HL-60/S4 treated with retinoic acid at 250 ng/mL for 4 days and 3 days (cell line): ENCODE measurements around the gene PCDH9.

Source experiments
- in situ Hi-C: fragments of 300-500 bp; cut with MboI; formaldehyde crosslinking; loops from 2 replicates; pipeline ENCODE4 v1.7.0; 2022; ENCODE audit warnings: low sequenced_read_pairs

PCDH9 gene

DNA sequence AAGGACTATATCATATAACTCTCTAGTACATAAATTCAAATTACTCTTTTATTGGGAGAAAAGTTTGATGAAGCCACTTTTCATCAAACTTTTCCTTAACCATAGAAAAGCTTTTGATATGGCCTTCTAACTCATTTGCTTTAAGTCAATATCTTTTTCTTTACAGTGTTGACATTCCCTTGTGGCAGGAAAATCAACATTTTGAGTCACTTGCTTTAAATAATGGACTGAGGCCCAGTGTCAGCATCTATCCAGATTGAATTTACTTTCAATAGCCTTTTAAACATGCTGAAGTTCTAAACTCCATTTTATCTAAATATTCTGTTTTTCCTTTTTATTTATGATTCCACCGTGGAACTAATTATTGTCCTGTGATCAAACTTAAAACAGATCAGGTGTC lies 62.7 kb downstream of the PCDH9 start:
- in situ Hi-C loops: no loop called here

DNA sequence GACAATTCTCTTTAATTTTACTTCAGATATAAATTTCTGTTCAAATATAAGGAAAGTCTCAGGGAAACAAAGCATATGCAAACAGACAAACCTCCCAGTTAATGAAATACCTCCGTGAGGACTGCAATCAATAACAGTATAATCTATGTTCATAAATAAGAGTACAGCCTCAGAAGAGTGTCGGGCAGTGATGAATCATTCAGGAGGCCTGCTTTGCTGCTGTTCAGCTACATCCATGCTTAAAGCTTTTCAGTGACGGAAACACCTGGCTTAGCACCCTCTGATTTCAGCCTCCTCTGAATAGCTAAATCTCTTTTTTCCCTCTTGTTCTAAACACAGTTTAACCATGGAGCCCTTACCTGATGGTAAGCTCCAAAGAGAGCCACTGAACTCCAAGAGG lies 69.0 kb downstream of the PCDH9 start:
- in situ Hi-C loops: no loop called here

DNA sequence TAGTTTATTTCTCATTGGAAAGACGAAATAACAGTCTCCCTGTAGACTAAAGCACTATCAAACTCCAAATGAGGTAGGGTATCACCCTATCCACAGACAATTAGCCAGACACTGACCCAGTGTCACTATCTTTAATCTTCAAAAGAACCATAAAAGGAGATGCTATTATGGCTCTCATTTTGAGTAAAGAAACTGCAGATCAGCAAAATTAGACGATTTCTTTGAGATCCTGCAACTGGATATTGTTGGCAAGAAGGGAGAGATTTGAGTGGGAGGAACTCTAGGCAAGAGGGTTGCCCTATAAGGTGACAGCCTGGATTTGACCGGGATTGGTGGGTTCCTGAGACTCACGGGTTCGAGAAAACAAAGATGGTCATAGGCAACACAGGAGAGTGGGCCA lies 71.2 kb downstream of the PCDH9 start:
- in situ Hi-C loops: no loop called here

DNA sequence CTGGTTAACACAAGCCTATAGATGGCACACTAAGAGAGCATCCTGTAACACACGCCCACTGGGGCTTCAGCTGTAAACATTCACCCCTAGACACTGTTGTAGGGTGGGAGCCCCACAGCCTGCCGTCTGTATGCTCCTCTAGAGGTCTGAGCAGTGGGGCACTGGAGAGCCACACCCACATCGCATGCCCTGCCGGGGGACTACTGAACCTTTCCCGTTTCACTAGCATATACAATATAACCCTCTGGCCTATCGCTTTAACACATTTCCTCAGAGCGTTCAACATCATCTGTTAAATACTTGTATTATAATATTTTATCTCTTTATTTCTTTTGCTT lies 73.4 kb downstream of the PCDH9 start:
- in situ Hi-C loops: no loop called here

DNA sequence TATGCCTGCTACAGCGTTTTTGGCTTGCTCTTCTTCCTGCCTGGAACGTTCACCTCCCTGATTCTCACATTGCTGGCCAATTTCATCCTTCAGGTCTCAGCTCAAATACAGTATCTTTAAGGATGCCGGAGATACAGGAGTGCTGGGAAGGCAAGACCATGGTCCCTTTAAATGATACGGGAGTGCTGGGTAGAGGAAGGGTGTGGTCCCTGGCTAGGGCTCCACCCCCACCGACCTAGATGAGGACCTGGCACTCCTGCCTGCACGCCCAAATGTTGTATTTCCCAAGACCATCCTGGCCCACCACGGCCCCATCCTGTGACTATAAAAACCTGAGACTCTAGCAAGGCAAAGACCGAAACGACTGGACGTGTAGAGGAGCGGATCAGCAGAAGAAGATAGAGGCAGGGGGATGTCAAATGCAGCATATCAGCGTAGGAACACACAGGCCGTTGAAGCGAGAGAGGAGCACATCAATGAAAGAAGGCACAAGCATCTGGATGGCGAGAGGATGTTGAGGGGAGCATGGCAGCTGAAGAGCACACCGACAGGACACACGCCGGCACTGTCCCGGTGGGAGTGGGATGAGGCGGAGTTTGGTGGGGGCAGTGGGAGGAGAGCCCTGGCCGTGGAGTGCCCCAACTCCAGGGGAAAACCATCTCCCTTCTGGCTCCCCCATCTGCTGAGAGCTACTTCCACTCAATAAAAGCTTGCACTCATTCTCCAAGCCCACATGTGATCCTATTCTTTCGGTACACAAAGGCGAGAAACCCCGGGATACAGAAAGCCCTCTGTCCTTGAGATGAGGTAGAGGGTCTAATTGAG lies 74.0 kb downstream of the PCDH9 start:
- in situ Hi-C loops: no loop called here

DNA sequence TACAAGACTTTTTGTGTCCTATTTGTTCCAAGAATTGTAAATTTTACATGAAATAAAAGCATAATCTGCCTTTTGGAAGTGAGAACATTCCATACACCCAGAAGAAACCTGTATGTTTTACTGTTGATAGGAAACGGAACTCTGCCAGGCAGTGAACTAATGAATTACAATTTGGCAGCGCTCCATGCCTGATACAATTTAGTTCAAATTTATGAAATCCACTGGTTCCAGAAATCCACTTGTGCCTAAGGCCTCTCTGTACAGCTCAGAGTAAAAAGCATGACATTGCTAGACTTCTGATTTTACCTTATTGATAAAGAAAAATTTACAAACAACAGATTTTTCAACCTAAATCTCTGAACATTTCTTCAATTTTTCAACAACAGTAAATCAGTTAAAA lies 78.1 kb downstream of the PCDH9 start:
- in situ Hi-C loops: no loop called here

DNA sequence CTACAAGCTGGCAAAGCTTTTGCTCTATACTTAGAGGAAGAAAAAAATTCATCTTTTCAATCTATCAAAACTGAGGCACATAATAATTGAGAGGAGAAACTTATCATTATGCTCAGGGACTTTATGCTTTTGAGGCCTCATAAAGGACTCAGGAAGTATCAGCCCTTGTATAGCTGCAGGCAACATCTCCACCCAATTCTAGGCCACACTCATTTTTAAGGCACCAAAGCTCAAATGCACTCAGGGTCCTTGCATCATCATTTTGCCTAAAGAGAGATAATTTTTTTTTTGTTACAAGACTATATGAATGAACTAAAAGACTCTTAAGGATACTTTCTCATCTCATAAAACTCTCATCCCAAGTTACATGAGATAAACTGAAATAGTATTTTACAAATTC lies 78.5 kb downstream of the PCDH9 start:
- in situ Hi-C loops: no loop called here

DNA sequence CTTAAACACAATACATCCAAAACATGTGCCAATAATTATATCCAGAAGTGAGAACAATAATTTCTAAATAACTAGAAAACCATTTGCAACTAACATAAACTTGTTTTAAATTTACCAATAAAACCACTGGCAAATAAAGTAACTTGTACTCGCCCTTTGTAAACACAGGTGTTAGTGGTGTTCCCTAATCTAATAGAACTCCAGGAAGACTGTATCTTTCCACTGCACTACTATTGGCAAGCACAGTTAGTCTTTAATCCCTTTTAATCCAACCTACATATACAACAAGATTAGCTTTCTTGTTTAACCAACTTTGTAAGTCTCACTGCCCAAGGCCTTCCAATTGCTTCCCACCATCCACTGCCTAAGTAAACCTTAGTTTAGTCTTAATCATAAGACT lies 79.5 kb downstream of the PCDH9 start:
- in situ Hi-C loops: no loop called here

DNA sequence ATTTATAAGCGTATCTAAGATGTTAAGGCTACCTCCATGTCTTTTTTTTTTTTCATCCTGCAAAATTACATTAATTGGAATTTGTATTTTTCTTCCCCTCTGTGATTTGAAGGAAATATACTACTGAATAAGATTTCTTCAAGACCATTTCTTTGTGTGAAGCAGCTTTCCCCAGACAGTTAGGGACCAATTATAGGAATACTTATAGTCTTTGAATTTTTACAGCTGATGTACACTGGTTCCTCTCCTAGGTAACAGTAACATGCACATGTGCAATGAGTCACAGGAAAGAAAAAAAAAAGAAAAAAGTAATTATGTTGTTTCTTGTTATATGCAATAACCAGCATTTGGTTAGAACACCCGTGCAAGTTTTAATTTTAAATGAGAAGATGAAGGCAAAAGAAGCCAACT lies 82.0 kb downstream of the PCDH9 start:
- in situ Hi-C loops: no loop called here

DNA sequence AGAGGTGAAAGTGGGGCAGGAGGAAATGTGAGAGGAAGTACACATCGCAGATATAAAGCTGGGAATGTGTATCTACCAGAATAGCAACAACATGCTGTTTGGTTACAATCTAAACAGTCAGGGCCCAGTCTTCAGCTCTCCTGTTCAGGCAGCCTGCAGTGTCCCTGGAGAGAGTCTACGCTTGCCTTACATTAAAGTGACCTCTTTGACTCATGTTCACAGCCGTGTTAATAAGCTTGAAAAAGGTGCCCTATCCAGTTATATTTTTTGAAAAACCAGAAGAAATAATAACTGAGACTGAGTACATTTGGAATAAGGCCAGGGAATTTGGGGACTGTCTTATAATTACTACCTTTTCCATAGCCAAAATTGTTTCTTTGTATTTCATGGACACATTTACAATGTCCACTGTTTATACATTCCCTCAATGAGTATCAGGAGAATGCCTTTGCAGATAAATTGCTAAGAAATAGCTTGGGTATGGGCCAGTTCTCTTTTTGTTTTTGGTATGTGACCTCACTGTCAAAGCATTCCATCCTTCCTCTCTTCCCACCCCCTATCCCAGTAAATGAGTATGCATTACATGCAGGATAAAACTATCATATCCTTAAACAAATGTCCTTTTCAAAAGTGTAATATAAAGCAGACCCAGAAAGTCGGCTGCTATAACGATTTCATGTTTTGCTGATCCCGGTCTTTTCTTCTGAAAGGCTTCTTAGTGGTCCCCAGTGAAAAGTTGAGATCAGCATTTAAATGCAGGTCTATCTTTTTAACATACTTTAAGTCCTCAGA lies 82.6 kb downstream of the PCDH9 start:
- in situ Hi-C loops: no loop called here

DNA sequence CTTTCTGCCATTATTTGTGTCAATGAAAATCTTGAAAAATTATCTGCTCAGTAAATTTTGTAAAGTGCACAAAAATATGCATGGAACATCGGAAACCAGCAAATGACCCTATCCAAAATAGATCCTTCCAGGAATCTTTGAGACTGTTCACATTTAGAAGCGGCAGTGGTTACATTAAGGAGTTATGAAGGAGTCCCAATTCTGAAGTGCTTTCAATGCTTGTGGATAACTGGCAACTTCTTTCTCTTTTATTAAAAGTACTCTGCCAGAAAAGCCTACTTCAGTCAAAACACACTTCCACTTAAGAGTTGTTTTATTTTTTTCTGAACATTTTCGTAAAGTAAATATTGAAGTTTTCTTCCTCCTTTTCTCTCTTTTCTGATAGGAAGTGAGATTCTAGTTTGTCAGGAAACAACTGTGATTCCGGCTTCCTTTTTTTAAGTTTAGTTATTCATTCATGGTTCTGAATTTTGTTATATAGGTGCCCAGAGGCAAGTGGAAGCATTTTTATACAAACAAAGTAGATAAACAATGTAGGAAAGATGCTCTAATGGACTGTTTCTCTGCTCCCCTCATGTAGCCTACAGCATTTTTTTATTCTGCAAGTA lies 83.5 kb downstream of the PCDH9 start:
- in situ Hi-C loops: no loop called here

DNA sequence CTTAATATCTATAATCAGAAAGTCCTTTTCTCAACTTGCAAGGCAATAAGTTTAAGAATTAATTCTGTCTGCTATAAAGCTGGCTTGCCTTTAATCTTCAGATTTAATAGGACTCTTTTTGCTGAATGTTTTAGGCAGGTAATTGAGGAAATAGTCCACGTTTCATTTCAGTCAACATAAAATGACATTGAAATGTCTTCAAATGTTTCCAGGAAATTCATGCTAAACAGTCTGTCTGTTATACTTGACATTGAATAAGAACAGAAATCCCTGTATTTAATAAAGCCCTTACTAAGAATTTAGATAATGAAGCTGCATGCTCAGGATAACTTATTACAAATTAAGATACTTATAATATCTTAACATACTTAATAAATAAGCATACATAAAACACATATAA lies 84.2 kb downstream of the PCDH9 start:
- in situ Hi-C loops: no loop called here

DNA sequence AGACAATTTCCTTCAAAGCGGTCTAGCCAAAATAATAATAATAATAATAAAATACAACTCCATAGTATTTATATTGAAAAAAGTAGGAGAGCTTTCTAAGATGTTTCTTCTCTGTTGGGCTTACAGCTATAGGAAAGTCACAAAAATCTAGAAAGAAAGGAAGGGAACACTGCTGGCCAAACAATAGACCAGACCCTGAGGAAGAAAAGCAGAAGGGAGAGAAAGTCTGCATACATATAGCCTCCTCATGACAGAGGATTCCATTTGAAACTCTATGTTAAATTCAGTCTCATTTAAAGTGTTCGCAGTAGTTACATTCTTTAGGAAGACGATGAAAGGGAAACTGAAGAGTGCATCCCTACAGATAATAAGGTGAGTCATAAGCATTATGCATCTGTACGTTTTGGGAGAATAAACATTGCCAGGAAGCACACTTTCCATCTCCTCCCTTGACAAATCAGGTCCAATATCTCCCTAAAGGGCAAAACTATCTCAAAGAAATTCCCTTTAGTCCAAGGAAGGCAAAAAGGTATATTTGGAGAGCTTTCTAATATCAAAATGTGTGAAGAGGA lies 86.5 kb downstream of the PCDH9 start:
- in situ Hi-C loops: no loop called here

DNA sequence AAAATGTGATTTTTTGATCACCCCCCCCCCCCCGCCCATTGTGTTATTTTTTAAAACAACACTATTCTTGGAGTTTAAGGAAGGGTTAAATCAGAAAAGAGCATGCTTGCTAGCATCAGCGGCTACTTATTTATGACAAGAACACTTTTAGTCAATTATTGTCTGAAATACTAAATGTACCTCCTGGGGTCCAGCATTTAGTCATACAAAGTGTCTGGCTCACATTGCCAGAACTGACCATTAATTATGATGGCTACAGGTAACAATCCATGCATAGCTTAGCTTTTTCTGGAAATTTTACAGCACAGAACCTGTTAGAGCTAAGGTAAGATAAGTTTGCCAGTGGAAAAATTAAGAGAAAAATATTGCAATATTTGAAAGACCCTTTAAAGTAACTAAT lies 90.1 kb downstream of the PCDH9 start:
- in situ Hi-C loops: no loop called here

DNA sequence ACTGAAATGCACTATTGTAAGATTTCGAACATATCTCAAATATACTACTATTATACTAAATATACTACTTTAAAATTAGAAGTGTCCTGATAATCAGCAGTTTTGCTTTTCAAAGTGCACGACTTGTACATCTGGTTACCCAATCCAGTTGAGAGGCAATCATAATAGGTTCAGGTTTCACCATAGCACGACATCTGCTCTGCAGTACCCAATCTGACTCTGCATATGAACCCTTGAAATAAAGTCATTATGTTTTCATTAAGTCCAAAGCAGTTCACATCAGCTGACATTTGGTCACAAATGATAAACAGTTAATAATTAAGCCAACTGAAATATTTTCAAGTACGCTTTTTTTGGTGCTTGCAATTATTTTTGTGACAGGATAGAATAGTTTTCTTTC lies 90.6 kb downstream of the PCDH9 start:
- in situ Hi-C loops: no loop called here

DNA sequence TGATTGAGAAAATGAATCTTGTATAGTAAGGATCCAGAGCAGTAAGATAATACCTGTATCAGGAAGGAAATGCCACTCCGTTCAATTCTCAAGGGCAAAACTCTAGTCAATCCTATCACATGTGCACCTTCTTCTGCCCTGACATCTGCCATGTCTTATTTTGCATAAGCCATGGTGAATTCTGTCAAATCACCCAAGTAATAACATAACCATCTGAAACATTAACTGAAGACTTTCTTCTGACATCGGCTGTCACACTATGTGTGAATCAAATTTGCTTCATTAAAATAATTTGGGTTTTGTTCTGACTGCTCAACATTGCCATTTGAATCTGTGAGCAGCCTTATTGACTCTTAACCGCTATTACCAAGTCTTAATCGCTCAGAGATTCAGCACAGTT lies 91.2 kb downstream of the PCDH9 start:
- in situ Hi-C loops: no loop called here

DNA sequence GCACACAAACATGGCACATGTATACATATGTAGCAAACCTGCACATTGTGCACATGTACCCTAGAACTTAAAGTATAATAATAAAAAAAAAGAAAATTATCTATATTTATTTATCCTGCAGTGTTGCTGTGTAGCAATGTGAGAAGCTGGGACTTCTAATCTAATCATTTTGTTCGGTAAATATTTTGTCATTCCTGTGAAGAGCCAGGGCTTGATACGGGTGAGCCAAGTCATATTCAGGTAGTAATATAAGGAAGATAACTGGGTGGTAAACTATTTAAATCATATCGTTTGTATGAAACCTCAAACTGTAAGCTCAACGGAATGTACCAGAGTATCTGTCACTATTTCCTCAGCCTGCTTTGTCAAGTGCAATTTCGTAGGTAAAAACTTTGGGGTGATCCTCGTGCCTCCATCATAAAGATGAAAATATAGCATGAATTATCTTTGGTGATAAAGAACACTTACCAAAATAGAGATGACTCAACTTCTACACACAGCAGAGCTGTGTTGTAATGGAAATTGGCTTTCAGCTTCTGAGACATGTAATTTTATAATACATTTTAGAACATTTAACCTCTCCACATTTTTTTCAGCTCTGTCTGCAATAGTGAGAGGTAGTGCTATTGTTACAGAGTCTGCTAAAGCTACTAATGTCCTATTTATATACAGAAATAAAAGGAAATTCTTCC lies 92.9 kb downstream of the PCDH9 start:
- in situ Hi-C loops: no loop called here

DNA sequence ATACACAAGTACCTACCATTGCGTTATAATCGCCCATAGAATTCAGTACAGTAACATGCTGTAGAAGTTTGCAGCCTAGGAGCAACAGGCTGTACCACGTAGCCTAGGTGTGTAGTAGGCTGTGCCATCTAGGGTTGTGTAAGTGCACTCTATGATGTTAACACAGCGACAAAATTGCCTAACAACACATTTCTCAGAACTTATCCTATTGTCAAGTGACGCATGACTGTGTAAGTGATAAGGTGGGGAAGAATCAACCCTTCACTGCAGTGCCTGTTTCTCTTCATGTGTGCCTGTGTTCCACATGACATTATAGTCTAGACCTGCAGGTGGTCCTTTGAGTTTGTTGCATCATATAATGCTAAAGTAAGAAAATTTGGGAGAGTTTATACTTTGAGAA lies 94.0 kb downstream of the PCDH9 start:
- in situ Hi-C loops: no loop called here

DNA sequence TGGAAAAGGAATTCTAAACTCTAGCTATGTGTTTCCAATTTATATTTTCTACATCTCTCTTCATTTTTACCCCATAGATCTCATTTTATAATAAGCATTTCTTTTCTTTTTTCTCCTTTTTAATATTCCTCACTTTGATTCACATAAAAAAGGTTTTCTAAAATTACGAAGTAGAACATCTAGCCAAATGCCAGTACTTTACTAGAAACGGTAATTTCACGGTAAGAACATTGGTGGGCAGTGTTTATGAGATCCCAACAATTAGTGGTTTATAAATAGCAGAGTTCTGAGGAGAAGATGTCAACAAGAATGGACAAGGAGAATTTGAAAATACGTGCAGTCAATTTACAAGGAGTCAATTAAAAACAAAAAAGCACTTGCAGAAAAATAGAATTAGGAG lies 94.8 kb downstream of the PCDH9 start:
- in situ Hi-C loops: no loop called here

DNA sequence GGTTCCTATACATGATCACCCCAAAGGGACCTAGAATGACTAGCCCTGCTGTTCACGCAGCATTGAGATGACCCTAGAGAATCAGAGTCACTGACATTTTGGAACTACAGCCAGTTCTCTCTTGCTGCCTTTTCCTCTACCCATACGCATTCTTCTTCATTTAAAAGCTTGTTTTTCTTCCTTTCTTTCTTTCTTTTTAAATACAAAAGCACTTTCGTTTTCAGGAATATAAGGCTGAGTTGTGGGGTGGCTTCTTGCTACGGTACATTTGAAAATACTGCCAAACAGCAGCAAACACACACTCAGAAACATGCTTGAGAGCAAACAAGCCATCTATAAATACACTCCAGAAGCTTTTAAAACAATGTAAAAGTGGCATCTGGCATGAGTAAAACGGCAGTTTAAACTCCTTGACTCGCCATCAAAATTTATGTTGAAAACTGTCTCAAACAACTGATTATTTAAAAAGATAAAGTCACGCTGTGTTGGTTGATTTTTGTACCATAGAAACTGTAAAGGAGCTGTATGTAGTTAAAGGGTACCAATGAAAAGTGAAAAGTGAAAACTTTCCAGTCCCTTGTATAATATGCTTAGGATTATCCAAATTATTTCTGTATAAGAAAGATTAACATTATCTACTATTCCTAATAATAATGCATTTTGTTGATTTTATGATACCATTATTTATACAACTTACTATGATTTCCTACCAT lies 95.6 kb downstream of the PCDH9 start:
- in situ Hi-C loops: no loop called here

DNA sequence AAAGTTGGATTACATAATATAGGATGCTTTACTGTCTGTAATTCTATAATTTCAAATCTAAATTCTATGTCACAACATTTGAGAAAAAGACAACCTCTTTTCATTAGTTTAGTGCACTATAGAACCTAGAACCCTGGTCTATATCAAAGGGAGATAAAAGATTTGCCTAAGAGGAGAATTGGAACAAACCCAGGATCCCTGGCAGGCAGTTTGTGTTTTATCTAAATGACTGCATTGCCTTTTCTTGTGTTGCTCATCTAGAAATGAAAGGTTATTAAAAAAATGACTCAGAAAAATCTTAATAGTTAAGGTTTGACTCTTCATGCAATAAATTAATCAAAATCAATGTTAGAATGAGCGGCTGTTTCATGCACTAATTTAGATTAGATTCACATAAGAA lies 96.7 kb downstream of the PCDH9 start:
- in situ Hi-C loops: no loop called here
